K562 (cell line): ENCODE results near the gene PPT1. TPM values are rescaled to one million over a fixed set of nuclear protein-coding genes. Genes with fewer than 3 reads are reported as not detected.
A peak's percentile ranks its signal among the peaks of the same experiment; 100 is the strongest.

Source experiments
- CC2D1A ChIP-seq: fragments of 450-650 bp; IDR thresholded peaks from 2 replicates; pipeline ENCODE4 v1.6.1; 2017; ENCODE audit warnings: mild to moderate bottlenecking
- ETV1 ChIP-seq: fragments of 450-650 bp; conservative IDR thresholded peaks from 2 replicates; pipeline ENCODE4 v1.6.1; 2016; ENCODE audit warnings: missing genetic modification characterization, control low read depth, low read depth, missing compliant biosample characterization
- HNRNPLL ChIP-seq: fragments of 200-400 bp; formaldehyde crosslinking; IDR thresholded peaks from 2 replicates; pipeline ENCODE4 v1.6.1; 2017; ENCODE audit warnings: low read length, low read depth, mild to moderate bottlenecking; ENCODE audit not compliant: poor library complexity, severe bottlenecking
- JUNB ChIP-seq: fragments of 450-650 bp; formaldehyde crosslinking; conservative IDR thresholded peaks from 2 replicates; pipeline ENCODE4 v1.4.0; 2020; ENCODE audit warnings: mild to moderate bottlenecking
- LARP7 ChIP-seq: fragments of 450-650 bp; IDR thresholded peaks from 2 replicates; pipeline ENCODE4 v1.6.1; 2016
- NFYB ChIP-seq: IDR thresholded peaks from 2 replicates; pipeline ENCODE4 v1.6.1; 2011; ENCODE audit warnings: mild to moderate bottlenecking, moderate library complexity; ENCODE audit not compliant: insufficient read length; ENCODE audit errors: extremely low read depth
- NR2C2 ChIP-seq, 2 experiments: fragments of 200-800 bp in 1 of 2; sonication (Bioruptor generic) in 1 of 2; sonication (generic) in 1 of 2; formaldehyde crosslinking in 1 of 2; IDR thresholded peaks; 2 replicates each; pipeline versions ENCODE4 v1.6.1 to v1.8.0; 2016 to 2022; ENCODE audit warnings: mild to moderate bottlenecking in 1 of 2, missing compliant biosample characterization in 1 of 2, missing genetic modification characterization in 1 of 2, missing genetic modification reagents in 1 of 2
- SAP30 ChIP-seq: fragments of 200-600 bp; sonication (generic); IDR thresholded peaks from 2 replicates; pipeline ENCODE4 v1.6.1; 2012; ENCODE audit warnings: borderline replicate concordance, low read depth, mild to moderate bottlenecking, moderate library complexity, low read length, control low read depth, inconsistent platforms; ENCODE audit not compliant: insufficient read depth, poor library complexity, severe bottlenecking
- SP2 ChIP-seq: IDR thresholded peaks from 2 replicates; pipeline ENCODE4 v1.6.1; 2011; ENCODE audit warnings: mild to moderate bottlenecking, low read depth, low read length, moderate library complexity; ENCODE audit not compliant: poor library complexity, severe bottlenecking; ENCODE audit errors: extremely low read depth
- TCFL5 ChIP-seq: fragments of 250-450 bp; sonication (Bioruptor Pico); conservative IDR thresholded peaks from 2 replicates; pipeline ENCODE4 v1.6.1; 2021; ENCODE audit warnings: mild to moderate bottlenecking, moderate library complexity, matching md5 sums
- ZBTB2 ChIP-seq: fragments of 450-650 bp; IDR thresholded peaks from 2 replicates; pipeline ENCODE4 v1.6.1; 2016; ENCODE audit warnings: antibody characterized with exemption
- ZBTB8A ChIP-seq: fragments of 450-650 bp; IDR thresholded peaks from 2 replicates; pipeline ENCODE4 v1.6.1; 2018; ENCODE audit warnings: mild to moderate bottlenecking, moderate library complexity; ENCODE audit not compliant: partially characterized antibody
- ZNF408 ChIP-seq: fragments of 250-450 bp; sonication (Bioruptor Pico); IDR thresholded peaks from 2 replicates; pipeline ENCODE4 v1.4.0; 2020; ENCODE audit warnings: low read depth, mild to moderate bottlenecking, moderate library complexity
- polyA plus RNA-seq, 8 experiments: library from polyadenylated mRNA; depleted of rRNA in 4 of 8; stranded (reverse) in 5 of 8; unstranded in 3 of 8; fragments of >200 nt; fragmentation: Nextera tagmentation in 2 of 8; fragmentation: Illumina TruSeq in 1 of 8; extraction: Ambion mirVana in 2 of 8; extraction: Trizol in 1 of 8; gene quantifications; 2 replicates each; pipeline versions ENCODE4 v1.2.1 to v1.2.3, GENCODE V29; 2011 to 2014; ENCODE audit warnings: inconsistent platforms in 1 of 8, missing spikeins in 1 of 8
- total RNA-seq, 7 experiments: library from RNA; depleted of rRNA in 6 of 7; stranded (reverse); fragments of >200 nt in 6 of 7; fragmentation: Illumina TruSeq in 2 of 7; extraction: Trizol in 2 of 7; gene quantifications; 2 replicates each; pipeline versions ENCODE4 v1.2.1 to v1.2.3, GENCODE V29; 2011 to 2021; ENCODE audit warnings: low replicate concordance in 1 of 7
- TF ChIP-seq, protein P1 (sequence below): fragments of 450-650 bp; formaldehyde crosslinking; IDR thresholded peaks from 2 replicates; pipeline ENCODE4 v1.4.0; 2020; ENCODE audit warnings: mild to moderate bottlenecking, moderate library complexity
- TF ChIP-seq, protein P2 (sequence below): fragments of 450-650 bp; IDR thresholded peaks from one replicate; pipeline ENCODE4 v1.6.1; 2018; ENCODE audit warnings: mild to moderate bottlenecking, moderate library complexity; ENCODE audit not compliant: partially characterized antibody
- TF ChIP-seq, protein P3 (sequence below): fragments of 450-650 bp; formaldehyde crosslinking; IDR thresholded peaks from 2 replicates; pipeline ENCODE4 v1.4.0; 2020; ENCODE audit warnings: mild to moderate bottlenecking, moderate library complexity
- TF ChIP-seq, protein P4 (sequence below): sonication (generic); formaldehyde crosslinking; IDR thresholded peaks from 2 replicates; pipeline ENCODE4 v1.8.1; 2023; ENCODE audit warnings: mild to moderate bottlenecking, missing genetic modification reagents
- TF ChIP-seq, protein P5 (sequence below): sonication (generic); formaldehyde crosslinking; IDR thresholded peaks from 2 replicates; pipeline ENCODE4 v1.8.0; 2022; ENCODE audit warnings: mild to moderate bottlenecking, missing genetic modification reagents

PPT1 gene
- total and polyA plus RNA-seq, 9 of the 15 experiments (the other 6 are each of a cell fraction or from before 2014, with no cell fraction given), result 72.2 to 285 (median 143) TPM

- TF ChIP-seq NR2C2 (CRISPR knock-in tag; IDR thresholded peaks at IDR 0.05), result no peak
- no peak for TF ChIP-seq NR2C2 (tag; IDR thresholded peaks at IDR 0.05)
- no peak for TF ChIP-seq SP2
- TF ChIP-seq TCFL5 (CRISPR knock-in tag), result no peak
- TF ChIP-seq ETV1, result no peak
- TF ChIP-seq NFYB, result no peak
- no peak for TF ChIP-seq ZBTB2
- TF ChIP-seq, protein P1, sequence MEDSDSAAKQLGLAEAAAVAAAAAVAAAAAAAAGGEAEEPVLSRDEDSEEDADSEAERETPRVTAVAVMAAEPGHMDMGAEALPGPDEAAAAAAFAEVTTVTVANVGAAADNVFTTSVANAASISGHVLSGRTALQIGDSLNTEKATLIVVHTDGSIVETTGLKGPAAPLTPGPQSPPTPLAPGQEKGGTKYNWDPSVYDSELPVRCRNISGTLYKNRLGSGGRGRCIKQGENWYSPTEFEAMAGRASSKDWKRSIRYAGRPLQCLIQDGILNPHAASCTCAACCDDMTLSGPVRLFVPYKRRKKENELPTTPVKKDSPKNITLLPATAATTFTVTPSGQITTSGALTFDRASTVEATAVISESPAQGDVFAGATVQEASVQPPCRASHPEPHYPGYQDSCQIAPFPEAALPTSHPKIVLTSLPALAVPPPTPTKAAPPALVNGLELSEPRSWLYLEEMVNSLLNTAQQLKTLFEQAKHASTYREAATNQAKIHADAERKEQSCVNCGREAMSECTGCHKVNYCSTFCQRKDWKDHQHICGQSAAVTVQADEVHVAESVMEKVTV (CRISPR knock-in tag), result no peak
- TF ChIP-seq LARP7, result no peak
- TF ChIP-seq ZNF408 (CRISPR knock-in tag), result no peak
- no peak for TF ChIP-seq SAP30
- TF ChIP-seq HNRNPLL, result no peak
- TF ChIP-seq, protein P2, sequence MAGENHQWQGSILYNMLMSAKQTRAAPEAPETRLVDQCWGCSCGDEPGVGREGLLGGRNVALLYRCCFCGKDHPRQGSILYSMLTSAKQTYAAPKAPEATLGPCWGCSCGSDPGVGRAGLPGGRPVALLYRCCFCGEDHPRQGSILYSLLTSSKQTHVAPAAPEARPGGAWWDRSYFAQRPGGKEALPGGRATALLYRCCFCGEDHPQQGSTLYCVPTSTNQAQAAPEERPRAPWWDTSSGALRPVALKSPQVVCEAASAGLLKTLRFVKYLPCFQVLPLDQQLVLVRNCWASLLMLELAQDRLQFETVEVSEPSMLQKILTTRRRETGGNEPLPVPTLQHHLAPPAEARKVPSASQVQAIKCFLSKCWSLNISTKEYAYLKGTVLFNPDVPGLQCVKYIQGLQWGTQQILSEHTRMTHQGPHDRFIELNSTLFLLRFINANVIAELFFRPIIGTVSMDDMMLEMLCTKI, result no peak
- TF ChIP-seq CC2D1A, result no peak
- no peak for TF ChIP-seq JUNB (CRISPR knock-in tag)
- TF ChIP-seq, protein P3, sequence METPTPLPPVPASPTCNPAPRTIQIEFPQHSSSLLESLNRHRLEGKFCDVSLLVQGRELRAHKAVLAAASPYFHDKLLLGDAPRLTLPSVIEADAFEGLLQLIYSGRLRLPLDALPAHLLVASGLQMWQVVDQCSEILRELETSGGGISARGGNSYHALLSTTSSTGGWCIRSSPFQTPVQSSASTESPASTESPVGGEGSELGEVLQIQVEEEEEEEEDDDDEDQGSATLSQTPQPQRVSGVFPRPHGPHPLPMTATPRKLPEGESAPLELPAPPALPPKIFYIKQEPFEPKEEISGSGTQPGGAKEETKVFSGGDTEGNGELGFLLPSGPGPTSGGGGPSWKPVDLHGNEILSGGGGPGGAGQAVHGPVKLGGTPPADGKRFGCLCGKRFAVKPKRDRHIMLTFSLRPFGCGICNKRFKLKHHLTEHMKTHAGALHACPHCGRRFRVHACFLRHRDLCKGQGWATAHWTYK (CRISPR knock-in tag), result 0 out of 2 replicates have a peak, but pooled peaks have one; percentile 12
- TF ChIP-seq, protein P4, sequence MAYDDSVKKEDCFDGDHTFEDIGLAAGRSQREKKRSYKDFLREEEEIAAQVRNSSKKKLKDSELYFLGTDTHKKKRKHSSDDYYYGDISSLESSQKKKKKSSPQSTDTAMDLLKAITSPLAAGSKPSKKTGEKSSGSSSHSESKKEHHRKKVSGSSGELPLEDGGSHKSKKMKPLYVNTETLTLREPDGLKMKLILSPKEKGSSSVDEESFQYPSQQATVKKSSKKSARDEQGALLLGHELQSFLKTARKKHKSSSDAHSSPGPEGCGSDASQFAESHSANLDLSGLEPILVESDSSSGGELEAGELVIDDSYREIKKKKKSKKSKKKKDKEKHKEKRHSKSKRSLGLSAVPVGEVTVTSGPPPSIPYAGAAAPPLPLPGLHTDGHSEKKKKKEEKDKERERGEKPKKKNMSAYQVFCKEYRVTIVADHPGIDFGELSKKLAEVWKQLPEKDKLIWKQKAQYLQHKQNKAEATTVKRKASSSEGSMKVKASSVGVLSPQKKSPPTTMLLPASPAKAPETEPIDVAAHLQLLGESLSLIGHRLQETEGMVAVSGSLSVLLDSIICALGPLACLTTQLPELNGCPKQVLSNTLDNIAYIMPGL, result no peak
- TF ChIP-seq ZBTB8A, result no peak
- TF ChIP-seq, protein P5, sequence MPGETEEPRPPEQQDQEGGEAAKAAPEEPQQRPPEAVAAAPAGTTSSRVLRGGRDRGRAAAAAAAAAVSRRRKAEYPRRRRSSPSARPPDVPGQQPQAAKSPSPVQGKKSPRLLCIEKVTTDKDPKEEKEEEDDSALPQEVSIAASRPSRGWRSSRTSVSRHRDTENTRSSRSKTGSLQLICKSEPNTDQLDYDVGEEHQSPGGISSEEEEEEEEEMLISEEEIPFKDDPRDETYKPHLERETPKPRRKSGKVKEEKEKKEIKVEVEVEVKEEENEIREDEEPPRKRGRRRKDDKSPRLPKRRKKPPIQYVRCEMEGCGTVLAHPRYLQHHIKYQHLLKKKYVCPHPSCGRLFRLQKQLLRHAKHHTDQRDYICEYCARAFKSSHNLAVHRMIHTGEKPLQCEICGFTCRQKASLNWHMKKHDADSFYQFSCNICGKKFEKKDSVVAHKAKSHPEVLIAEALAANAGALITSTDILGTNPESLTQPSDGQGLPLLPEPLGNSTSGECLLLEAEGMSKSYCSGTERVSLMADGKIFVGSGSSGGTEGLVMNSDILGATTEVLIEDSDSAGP (CRISPR knock-in tag), result no peak
Measured at GRCh38 chr1:40073062-40073461, 24.0 kb downstream of the PPT1 start (continued).
